Astrocyte of the hippocampus (primary cell): ENCODE results near the gene EIF5A2.
A peak's percentile ranks its signal among the peaks of the same experiment; 100 is the strongest.

ENCODE experiments used
- DNase-seq: peaks from one replicate; pipeline ENCODE4 v3.0.0; 2011; ENCODE audit warnings: low read depth, low spot score

EIF5A2 gene

GRCh38 chr3:170858599-170858998 is 49.8 kb downstream of the EIF5A2 start:
- DNase-seq = no peak

- no peak for DNase-seq
These were observed 56.1 kb downstream of the EIF5A2 start for GRCh38 chr3:170852324-170852723.

- peak; percentile 16 for DNase-seq
These were observed 60.0 kb downstream of the EIF5A2 start for GRCh38 chr3:170848292-170848917.

GRCh38 chr3:170844377-170844776 is 64.1 kb downstream of the EIF5A2 start:
- no peak for DNase-seq

GRCh38 chr3:170840291-170840859 is 68.1 kb downstream of the EIF5A2 start:
- DNase-seq = peak; percentile 5

- no peak for DNase-seq
These were observed 68.8 kb downstream of the EIF5A2 start for GRCh38 chr3:170839518-170840100.
